Thyroid gland (tissue), 4 donors: ENCODE measurements around the gene SPAG7. TPM values are rescaled to one million over a fixed set of nuclear protein-coding genes. Genes with fewer than 3 reads are reported as not detected.
A peak's percentile ranks its signal among the peaks of the same experiment; 100 is the strongest.

Experiments
- DNase-seq, 2 donors: peaks; one replicate each; pipeline ENCODE4 v3.0.0-alpha.2; 2019
- H3K27ac ChIP-seq, 3 donors: fragments of 200-600 bp; sonication (generic); 1 replicate in 2 of 3; 2 replicates in 1 of 3; pipeline ENCODE4 v1.5.1; 2016 to 2019; ENCODE audit warnings: mild to moderate bottlenecking in 1 of 3, moderate library complexity in 1 of 3
- H3K27me3 ChIP-seq: fragments of 200-600 bp; sonication (generic); one replicate; pipeline ENCODE4 v1.5.1; 2019
- H3K36me3 ChIP-seq, 2 donors: fragments of 200-600 bp; sonication (generic); one replicate each; pipeline ENCODE4 v1.5.1; 2016 to 2019
- H3K4me1 ChIP-seq, 2 donors: fragments of 200-600 bp; sonication (generic); one replicate each; pipeline ENCODE4 v1.5.1; 2017 to 2019
- H3K4me3 ChIP-seq, 3 donors: fragments of 200-600 bp; sonication (generic); replicated peaks in 1 of 3; 1 replicate in 2 of 3; 2 replicates in 1 of 3; pipeline ENCODE4 v1.5.1; 2016; ENCODE audit warnings: mild to moderate bottlenecking in 1 of 3
- H3K9me3 ChIP-seq: fragments of 200-600 bp; sonication (generic); one replicate; pipeline ENCODE4 v1.5.1; 2017
- POLR2A ChIP-seq, 2 donors: fragments of 450-650 bp; IDR thresholded peaks; one replicate each; pipeline ENCODE4 v1.6.1; 2017; ENCODE audit warnings: antibody characterized with exemption in 2 of 2, mild to moderate bottlenecking in 2 of 2, moderate library complexity in 1 of 2
- WGBS, 2 donors: methylation state at CpG; one replicate each; pipeline ENCODE4 v1.1.5; 2017; 5-methylcytosine and 5-hydroxymethylcytosine counted together
- intact Hi-C: fragments of 100-400 bp; cut with DNase I; formaldehyde crosslinking; loops from one replicate; pipeline ENCODE4 v1.15.1; 2023
- total RNA-seq, 4 donors: library from RNA; depleted of rRNA; stranded (reverse); fragments of >200 nt; gene quantifications; one replicate each; pipeline ENCODE4 v1.2.3, GENCODE V29; 2016
- TF ChIP-seq, protein P1 (sequence below), 6 experiments: fragments of 200-600 bp in 3 of 6; fragments of 450-650 bp in 3 of 6; sonication (generic) in 3 of 6; IDR thresholded peaks; one replicate each; pipeline ENCODE4 v1.5.1; 2016 to 2019; ENCODE audit warnings: antibody characterized with exemption in 6 of 6, mild to moderate bottlenecking in 2 of 6, inconsistent platforms in 1 of 6, moderate library complexity in 1 of 6

The SPAG7 gene
- total RNA-seq, 4 donors from 2014 or later = 50.5 to 69.7 (median 68.3) TPM

DNA sequence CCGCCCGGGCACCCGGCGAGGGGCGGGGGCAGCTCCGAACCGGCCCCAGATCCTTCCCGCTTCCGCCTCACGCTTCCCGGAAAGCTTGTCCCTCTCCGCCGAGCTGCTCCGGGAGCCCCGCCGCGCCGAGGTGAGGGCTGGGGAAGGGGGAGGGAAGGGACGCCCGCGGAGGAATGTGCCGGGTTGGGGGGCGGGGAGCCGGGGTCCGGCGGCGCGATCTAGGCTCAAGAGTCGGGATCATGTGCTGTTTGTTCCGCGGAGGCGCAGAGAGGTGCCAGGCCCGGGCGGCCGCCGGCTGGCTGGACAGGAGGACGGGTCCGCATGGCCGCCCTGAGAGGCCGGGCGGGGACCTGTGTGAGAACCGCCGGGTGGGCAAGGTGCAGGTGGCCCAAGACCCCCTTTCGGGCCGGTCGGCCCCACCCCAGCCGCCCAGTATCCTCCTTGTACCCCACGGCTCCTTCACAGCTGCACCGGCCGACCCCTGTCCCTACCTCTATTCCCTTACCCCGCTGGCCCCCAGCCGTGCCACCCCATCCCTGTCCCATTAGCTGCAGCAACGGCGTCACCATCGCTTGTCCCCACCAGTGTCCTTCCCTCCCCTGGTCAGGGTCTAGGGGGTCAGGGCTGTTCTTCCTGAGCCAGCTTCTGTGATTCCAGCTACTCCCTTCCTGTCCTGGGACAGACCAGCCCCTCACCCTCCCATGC, 30.6 kb upstream of the SPAG7 start:
- intact Hi-C loops = no loop called here
- Histone ChIP-seq H3K4me1 (peaks cover 21 to 26% of the 10 kb centered on the region in 2 donors), H3K27me3 (no peaks in the 10 kb centered on the region), H3K27ac (peak overlapping the region; percentile 57 to 99 (median 89)), H3K36me3 (peaks cover 22 to 23% of the 10 kb centered on the region in 2 donors), H3K9me3 (no peaks in the 10 kb centered on the region), H3K4me3 (peak overlapping the region; percentile 91 to 99 (median 93))
- WGBS, 2 donors = 0 to 1% methylated on average over 7 to 20 of the region's 55 CpGs
- TF ChIP-seq POLR2A (IDR thresholded peaks at IDR 0.05) = no peak
- TF ChIP-seq, protein P1, sequence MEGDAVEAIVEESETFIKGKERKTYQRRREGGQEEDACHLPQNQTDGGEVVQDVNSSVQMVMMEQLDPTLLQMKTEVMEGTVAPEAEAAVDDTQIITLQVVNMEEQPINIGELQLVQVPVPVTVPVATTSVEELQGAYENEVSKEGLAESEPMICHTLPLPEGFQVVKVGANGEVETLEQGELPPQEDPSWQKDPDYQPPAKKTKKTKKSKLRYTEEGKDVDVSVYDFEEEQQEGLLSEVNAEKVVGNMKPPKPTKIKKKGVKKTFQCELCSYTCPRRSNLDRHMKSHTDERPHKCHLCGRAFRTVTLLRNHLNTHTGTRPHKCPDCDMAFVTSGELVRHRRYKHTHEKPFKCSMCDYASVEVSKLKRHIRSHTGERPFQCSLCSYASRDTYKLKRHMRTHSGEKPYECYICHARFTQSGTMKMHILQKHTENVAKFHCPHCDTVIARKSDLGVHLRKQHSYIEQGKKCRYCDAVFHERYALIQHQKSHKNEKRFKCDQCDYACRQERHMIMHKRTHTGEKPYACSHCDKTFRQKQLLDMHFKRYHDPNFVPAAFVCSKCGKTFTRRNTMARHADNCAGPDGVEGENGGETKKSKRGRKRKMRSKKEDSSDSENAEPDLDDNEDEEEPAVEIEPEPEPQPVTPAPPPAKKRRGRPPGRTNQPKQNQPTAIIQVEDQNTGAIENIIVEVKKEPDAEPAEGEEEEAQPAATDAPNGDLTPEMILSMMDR (IDR thresholded peaks at IDR 0.05) = no peak
- DNase-seq = peak; percentile 71 to 80

DNA sequence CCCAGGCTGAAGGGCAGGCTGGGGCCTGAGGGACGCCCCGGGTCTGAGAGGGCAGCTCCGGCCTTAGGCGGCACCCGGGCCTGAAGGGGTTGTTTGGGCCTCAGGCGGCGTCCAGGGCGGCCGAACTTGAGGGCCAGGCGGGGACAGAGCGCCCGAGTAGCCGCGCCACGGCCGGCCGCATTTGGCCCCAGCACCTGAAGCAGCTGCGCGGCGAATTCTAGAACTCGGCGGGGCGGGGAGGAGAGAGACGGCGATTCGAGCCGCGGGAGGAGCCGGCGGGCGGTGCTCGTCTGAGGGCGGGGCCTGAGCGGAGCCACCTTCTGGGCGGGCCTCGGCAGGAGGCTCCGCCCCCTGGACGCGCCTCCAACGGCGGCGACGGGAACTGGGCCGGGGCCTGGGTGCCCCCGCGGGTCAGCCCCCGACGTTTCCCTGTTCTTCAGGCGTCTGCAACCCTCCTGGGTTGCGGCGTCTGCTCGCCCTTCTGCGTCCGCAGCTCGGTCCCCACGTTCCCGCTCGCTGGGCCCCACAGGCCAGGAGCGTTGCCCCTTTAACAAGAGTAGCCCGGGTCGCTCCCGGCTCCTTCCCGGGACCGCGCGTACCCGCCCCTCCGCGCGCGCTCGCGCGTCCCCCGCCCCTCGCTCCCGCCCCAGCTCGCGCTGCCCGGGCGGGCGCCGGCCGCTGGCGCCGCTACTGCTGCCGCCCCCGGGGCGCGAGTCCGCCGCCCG, 29.8 kb upstream of the SPAG7 start, which contains the start of the genes INCA1 and KIF1C:
Gene INCA1 (minus strand): TSS at position 221 of the 725 bp plus-strand sequence. CDS start 3,085 bp downstream, outside the sequence.
Gene KIF1C (plus strand): TSS at position 649 of the 725 bp plus-strand sequence. CDS start 2,297 bp downstream, outside the sequence.
- H3K4me3 ChIP-seq = peak within 1 kb of the TSS; percentile 91 to 99 (median 93)
- 0% methylated on average over 2 of the region's 93 CpGs; no CpG with 5 or more reads in 1 of the 2 donors for WGBS, 2 donors
- H3K9me3 ChIP-seq = no peaks in the 10 kb centered on the region
- no peaks in the 10 kb centered on the region for H3K27me3 ChIP-seq
- peak in 1 of 2 donors; percentile 93 for TF ChIP-seq POLR2A (IDR thresholded peaks at IDR 0.05)
- TF ChIP-seq, protein P1 (IDR thresholded peaks at IDR 0.05) = peak in 3 of 6 experiments; percentile 20 to 42 (median 28)
- peaks cover 16% of the 10 kb centered on the region in 2 donors for H3K36me3 ChIP-seq
- H3K27ac ChIP-seq = peak within 1 kb of the TSS; percentile 89 to 99 (median 98)
- H3K4me1 ChIP-seq = peaks cover 21 to 26% of the 10 kb centered on the region in 2 donors
- intact Hi-C loops = no loop called here
- DNase-seq = peak; percentile 95 to 97

DNA sequence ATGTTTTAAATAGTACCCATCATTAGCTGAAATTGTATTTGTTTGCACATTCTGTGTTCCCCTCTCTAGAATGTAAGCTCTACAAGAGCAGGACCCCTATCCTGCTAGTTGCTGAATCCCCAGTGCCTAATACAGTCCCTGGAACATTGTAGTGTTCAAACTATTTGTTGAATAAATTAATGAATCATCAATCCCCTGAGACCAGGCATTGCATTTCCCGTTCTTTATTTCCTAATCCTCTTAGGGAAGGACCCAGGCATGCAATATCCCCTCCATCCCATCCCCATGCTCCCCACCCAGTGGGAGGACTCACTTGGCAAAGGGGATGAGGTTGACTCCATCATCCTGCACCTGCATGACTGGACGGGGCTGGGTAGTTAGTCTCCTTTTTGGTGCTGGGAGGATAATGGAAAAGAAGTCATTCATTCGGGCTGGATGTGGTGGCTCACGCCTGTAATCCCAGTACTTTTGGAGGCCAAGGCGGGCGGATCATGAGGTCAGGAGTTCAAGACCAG, 26.5 kb upstream of the SPAG7 start:
- Histone ChIP-seq H3K9me3 (no peaks in the 10 kb centered on the region), H3K36me3 (no peaks in the 10 kb centered on the region), H3K4me3 (no peak overlapping the region), H3K27me3 (no peaks in the 10 kb centered on the region), H3K27ac (no peak overlapping the region), H3K4me1 (peaks cover 13 to 15% of the 10 kb centered on the region in 2 donors)
- intact Hi-C loops = no loop called here
- no peak for DNase-seq
- 84 to 91% methylated on average over 5 to 6 of the region's 6 CpGs for WGBS, 2 donors
- TF ChIP-seq, protein P1 (IDR thresholded peaks at IDR 0.05) = no peak
- TF ChIP-seq POLR2A (IDR thresholded peaks at IDR 0.05) = no peak

DNA sequence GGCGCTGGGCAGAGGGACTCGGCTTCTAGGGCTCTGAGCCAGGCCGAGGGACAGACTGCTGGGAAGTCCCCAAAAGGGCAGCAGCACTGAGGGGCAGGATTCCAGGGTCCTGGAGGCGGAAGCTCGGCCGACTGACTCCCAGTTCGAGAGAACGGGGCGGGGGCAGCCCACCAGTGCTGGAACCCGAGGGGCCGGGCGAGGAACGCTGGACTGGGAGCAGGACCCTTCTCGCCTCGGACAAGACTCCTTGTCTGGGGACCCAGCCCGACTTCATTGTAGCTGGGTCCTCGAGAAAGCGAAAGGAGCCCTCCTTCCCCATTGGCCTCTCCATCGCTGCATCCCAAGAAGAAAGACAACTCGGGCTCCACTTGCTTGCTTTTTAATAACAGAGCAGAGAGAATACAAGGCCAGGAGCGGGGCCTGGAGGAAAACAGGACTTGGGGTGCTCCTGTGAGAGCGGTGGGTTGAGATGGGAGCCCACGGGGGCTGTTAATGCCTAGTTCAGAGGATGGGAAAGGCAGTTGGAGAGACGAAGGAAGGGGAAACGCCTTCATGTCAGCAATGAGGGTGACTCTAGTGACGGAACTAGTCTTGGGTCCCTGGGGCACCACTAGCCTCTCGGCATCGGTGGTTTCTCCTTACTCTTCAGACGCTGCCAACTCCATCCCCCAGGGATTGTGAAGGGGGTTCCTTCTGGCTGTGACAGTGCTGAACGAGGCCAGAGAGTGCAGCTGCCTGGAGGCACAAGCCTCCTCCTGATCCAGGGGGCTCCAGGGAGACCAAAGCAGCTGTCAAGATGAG, 20.4 kb upstream of the SPAG7 start:
- Histone ChIP-seq H3K9me3 (no peaks in the 10 kb centered on the region), H3K4me1 (peaks cover 17 to 19% of the 10 kb centered on the region in 2 donors), H3K27ac (peak overlapping the region; percentile 71 to 94 (median 93)), H3K4me3 (peak overlapping the region; percentile 21 to 94 (median 80)), H3K36me3 (peaks cover 0 to 4% of the 10 kb centered on the region in 2 donors), H3K27me3 (no peaks in the 10 kb centered on the region)
- no peak for DNase-seq
- TF ChIP-seq POLR2A (IDR thresholded peaks at IDR 0.05) = no peak
- TF ChIP-seq, protein P1 (IDR thresholded peaks at IDR 0.05) = no peak
- intact Hi-C loops = loop anchor here (2.0 kb wide), 1 partner anchor 83 kb away; no protein-coding TSS in a partner anchor
- 4 to 8% methylated on average over 21 to 25 of the region's 30 CpGs for WGBS, 2 donors
